CD4-positive, alpha-beta memory T cell (primary cell): ENCODE measurements around the gene RAB3A. TPM values are rescaled to one million over a fixed set of nuclear protein-coding genes. Genes with fewer than 3 reads are reported as not detected.

Experiments
- CTCF ChIA-PET: fragments of 350-600 bp; sonication (Branson Sonifier 250); formaldehyde crosslinking; loops from one replicate; lab custom pipeline; 2021; ENCODE audit warnings: inconsistent platforms; ENCODE audit not compliant: partially characterized antibody; lab: Charles Lee
- POLR2A ChIA-PET: fragments of 350-600 bp; sonication (Branson Sonifier 250); formaldehyde crosslinking; loops from one replicate; lab custom pipeline; 2021; ENCODE audit not compliant: partially characterized antibody; lab: Charles Lee
- DNase-seq, 5 donors: peaks; one replicate each; pipeline versions ENCODE4 v3.0.0 to v3.0.0-alpha.2; 2020 to 2022; ENCODE audit warnings: mixed read lengths in 1 of 5
- H3K27ac ChIP-seq: one replicate; pipeline ENCODE4 v1.7.0; 2013; ENCODE audit warnings: low read depth, low read length
- H3K27me3 ChIP-seq: 2 replicates; pipeline ENCODE4 v1.7.0; 2013; ENCODE audit warnings: mild to moderate bottlenecking, low read length, moderate library complexity; ENCODE audit not compliant: insufficient read depth
- H3K36me3 ChIP-seq: 2 replicates; pipeline ENCODE4 v1.7.0; 2013; ENCODE audit warnings: mild to moderate bottlenecking, low read length, moderate library complexity; ENCODE audit not compliant: insufficient read depth
- H3K4me1 ChIP-seq: 2 replicates; pipeline ENCODE4 v1.7.0; 2013; ENCODE audit warnings: mild to moderate bottlenecking, low read length, moderate library complexity; ENCODE audit not compliant: insufficient read depth
- H3K4me3 ChIP-seq, 2 donors: one replicate each; pipeline ENCODE4 v1.7.0; 2013; ENCODE audit warnings: low read length in 2 of 2, mild to moderate bottlenecking in 1 of 2
- H3K9me3 ChIP-seq, 2 donors: one replicate each; pipeline ENCODE4 v1.7.0; 2013; ENCODE audit warnings: low read length in 2 of 2, control low read depth in 1 of 2; ENCODE audit not compliant: control insufficient read depth in 1 of 2
- H3K27ac Mint-ChIP-seq, 7 donors: one replicate each; pipeline ENCODE4 v1.8.0; 2020 to 2021; ENCODE audit warnings: mixed read lengths in 7 of 7, mild to moderate bottlenecking in 6 of 7, inconsistent platforms in 3 of 7, moderate library complexity in 3 of 7
- H3K27me3 Mint-ChIP-seq, 2 donors: one replicate each; pipeline ENCODE4 v1.8.0; 2020 to 2021; ENCODE audit warnings: mixed read lengths in 2 of 2
- H3K36me3 Mint-ChIP-seq, 2 donors: one replicate each; pipeline ENCODE4 v1.8.0; 2020 to 2021; ENCODE audit warnings: mixed read lengths in 2 of 2, inconsistent platforms in 1 of 2, mild to moderate bottlenecking in 1 of 2
- H3K4me1 Mint-ChIP-seq, 4 donors: one replicate each; pipeline ENCODE4 v1.8.0; 2020 to 2021; ENCODE audit warnings: mixed read lengths in 4 of 4, mild to moderate bottlenecking in 1 of 4
- H3K4me3 Mint-ChIP-seq, 8 donors: one replicate each; pipeline ENCODE4 v1.8.0; 2020 to 2021; ENCODE audit warnings: mixed read lengths in 8 of 8, mild to moderate bottlenecking in 7 of 8, moderate library complexity in 6 of 8, inconsistent platforms in 3 of 8
- H3K9me3 Mint-ChIP-seq, 8 donors: one replicate each; pipeline ENCODE4 v1.8.0; 2020 to 2021; ENCODE audit warnings: mixed read lengths in 8 of 8, mild to moderate bottlenecking in 5 of 8, inconsistent platforms in 3 of 8, moderate library complexity in 1 of 8
- intact Hi-C: fragments of 100-400 bp; cut with micrococcal nuclease; formaldehyde crosslinking; loops from one replicate; pipeline ENCODE4 v1.15.1; 2023
- polyA plus RNA-seq, 2 donors: library from polyadenylated mRNA; unstranded; fragments of 300-500 nt; fragmentation: Illumina TruSeq; gene quantifications; one replicate each; pipeline ENCODE4 v1.2.3, GENCODE V29; 2021
- total RNA-seq, 2 experiments: library from RNA; stranded (reverse); gene quantifications; one replicate each; pipeline ENCODE4 v1.2.3, GENCODE V29; 2021

Gene RAB3A
- total and polyA plus RNA-seq, 4 experiments from 2014 or later: 0.59 to 4.8 (median 2.9) TPM

DNA sequence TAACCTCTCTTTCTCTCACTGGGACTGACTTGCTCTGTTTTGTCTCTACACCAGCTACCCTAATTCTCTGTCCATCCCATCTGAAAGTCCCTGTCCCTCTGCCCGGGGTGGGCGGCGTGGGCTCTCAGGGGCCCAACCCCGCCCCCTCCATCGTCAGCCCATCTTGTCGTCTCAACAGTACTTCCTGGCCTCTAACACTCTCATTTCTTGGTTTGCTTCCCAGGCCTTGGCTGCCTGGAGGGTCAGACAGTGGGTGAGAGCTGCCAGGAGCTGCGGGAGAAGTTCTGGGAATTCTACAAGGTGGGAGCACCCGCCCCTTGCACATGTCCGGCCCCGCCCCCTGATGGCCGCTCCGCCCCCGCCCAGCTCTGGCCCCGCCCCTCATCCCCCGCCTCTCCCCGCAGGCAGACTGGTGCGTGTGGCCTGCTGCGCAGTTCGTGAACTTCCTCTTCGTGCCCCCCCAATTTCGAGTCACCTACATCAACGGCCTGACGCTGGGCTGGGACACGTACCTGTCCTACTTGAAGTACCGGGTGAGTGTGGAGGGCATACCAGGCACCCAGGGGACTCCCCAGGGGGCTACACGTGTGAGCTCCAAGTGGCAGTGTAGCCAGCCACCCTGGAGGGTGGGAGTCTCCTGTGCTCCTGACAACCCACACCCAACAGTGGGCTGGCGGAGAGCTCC is 9.1 kb downstream of the RAB3A start:
- Mint-ChIP-seq H3K9me3 (peaks cover 0 to 7% (median 0%) of the 10 kb centered on the region in 8 donors), H3K4me3 (peak overlapping the region; percentile 87 to 96 (median 92)), H3K36me3 (peaks cover 9 to 19% of the 10 kb centered on the region in 2 donors), H3K27me3 (no peaks in the 10 kb centered on the region), H3K27ac (peak overlapping the region; percentile 53 to 96 (median 79)), H3K4me1 (peaks cover 11 to 34% (median 22%) of the 10 kb centered on the region in 4 donors)
- DNase-seq: peak in 1 of 5 donors; percentile 17
- Histone ChIP-seq H3K4me3 (peak overlapping the region in 1 of 2 donors; percentile 63), H3K4me1 (peaks cover 22% of the 10 kb centered on the region), H3K9me3 (no peaks in the 10 kb centered on the region), H3K27ac (no peak overlapping the region), H3K27me3 (no peaks in the 10 kb centered on the region), H3K36me3 (no peaks in the 10 kb centered on the region)
- POLR2A ChIA-PET: interaction anchor here (0.9 to 5.3 kb wide), 4 partner anchors 9 to 110 kb away, joined by 3 to 78 read pairs (median 40); partner anchors contain the start of genes JUND and RAB3A
- intact Hi-C loops: no loop called here
- CTCF ChIA-PET: interaction anchor here (0.8 to 7.0 kb wide), 3 partner anchors 58 to 134 kb away, joined by 3 to 79 read pairs (median 3); a partner anchor contains a TSS

GRCh38 chr19:18194181-18194530 is 9.7 kb downstream of the RAB3A start:
- Mint-ChIP-seq H3K9me3 (peaks cover 0 to 7% (median 0%) of the 10 kb centered on the region in 8 donors), H3K4me3 (peak overlapping the region; percentile 87 to 96 (median 92)), H3K4me1 (peaks cover 11 to 34% (median 22%) of the 10 kb centered on the region in 4 donors), H3K27me3 (no peaks in the 10 kb centered on the region), H3K36me3 (peaks cover 9 to 19% of the 10 kb centered on the region in 2 donors), H3K27ac (peak overlapping the region; percentile 53 to 96 (median 79))
- no peaks in the 10 kb centered on the region for H3K36me3 ChIP-seq
- peak overlapping the region; percentile 63 to 83 for H3K4me3 ChIP-seq
- DNase-seq: no peak
- H3K27ac ChIP-seq: no peak overlapping the region
- peaks cover 22% of the 10 kb centered on the region for H3K4me1 ChIP-seq
- H3K9me3 ChIP-seq: no peaks in the 10 kb centered on the region
- intact Hi-C loops: no loop called here
- no peaks in the 10 kb centered on the region for H3K27me3 ChIP-seq
- ChIA-PET POLR2A (interaction anchor here (0.9 to 5.3 kb wide), 5 partner anchors 10 to 149 kb away, joined by 3 to 78 read pairs (median 8); partner anchors contain the start of genes JUND and RAB3A), CTCF (interaction anchor here (1.2 to 7.0 kb wide), 2 partner anchors 58 to 85 kb away, joined by 3 to 79 read pairs; a partner anchor contains a TSS)

- intact Hi-C loops: loop anchor here (1.0 to 2.0 kb wide), 2 partner anchors 11 to 21 kb away; partner anchors contain the start of genes IFI30 and RAB3A
- DNase-seq: peak in 1 of 5 donors; percentile 41
- Histone ChIP-seq H3K4me3 (peak overlapping the region; percentile 63 to 83), H3K36me3 (no peaks in the 10 kb centered on the region), H3K27me3 (no peaks in the 10 kb centered on the region), H3K9me3 (no peaks in the 10 kb centered on the region), H3K27ac (peak overlapping the region; percentile 64), H3K4me1 (peaks cover 22% of the 10 kb centered on the region)
- POLR2A ChIA-PET: interaction anchor here (0.7 to 5.3 kb wide), 18 partner anchors 10 to 261 kb away, joined by 3 to 78 read pairs (median 7); partner anchors contain the start of genes CCDC124, IFI30, IL12RB1 and JUND
- peaks cover 8 to 17% of the 10 kb centered on the region in 2 donors for H3K36me3 Mint-ChIP-seq
- peak overlapping the region; percentile 89 to 98 (median 96) for H3K27ac Mint-ChIP-seq
- peaks cover 11 to 32% (median 22%) of the 10 kb centered on the region in 4 donors for H3K4me1 Mint-ChIP-seq
- peaks cover 0 to 7% (median 0%) of the 10 kb centered on the region in 8 donors for H3K9me3 Mint-ChIP-seq
- peak overlapping the region; percentile 87 to 96 (median 92) for H3K4me3 Mint-ChIP-seq
- CTCF ChIA-PET: interaction anchor here (1.7 to 7.0 kb wide), 6 partner anchors 12 to 220 kb away, joined by 6 to 79 read pairs (median 8); partner anchors contain the start of gene RAB3A
- H3K27me3 Mint-ChIP-seq: no peaks in the 10 kb centered on the region
Observed at GRCh38 chr19:18193388-18194180, 10.3 kb downstream of the RAB3A start.

DNA sequence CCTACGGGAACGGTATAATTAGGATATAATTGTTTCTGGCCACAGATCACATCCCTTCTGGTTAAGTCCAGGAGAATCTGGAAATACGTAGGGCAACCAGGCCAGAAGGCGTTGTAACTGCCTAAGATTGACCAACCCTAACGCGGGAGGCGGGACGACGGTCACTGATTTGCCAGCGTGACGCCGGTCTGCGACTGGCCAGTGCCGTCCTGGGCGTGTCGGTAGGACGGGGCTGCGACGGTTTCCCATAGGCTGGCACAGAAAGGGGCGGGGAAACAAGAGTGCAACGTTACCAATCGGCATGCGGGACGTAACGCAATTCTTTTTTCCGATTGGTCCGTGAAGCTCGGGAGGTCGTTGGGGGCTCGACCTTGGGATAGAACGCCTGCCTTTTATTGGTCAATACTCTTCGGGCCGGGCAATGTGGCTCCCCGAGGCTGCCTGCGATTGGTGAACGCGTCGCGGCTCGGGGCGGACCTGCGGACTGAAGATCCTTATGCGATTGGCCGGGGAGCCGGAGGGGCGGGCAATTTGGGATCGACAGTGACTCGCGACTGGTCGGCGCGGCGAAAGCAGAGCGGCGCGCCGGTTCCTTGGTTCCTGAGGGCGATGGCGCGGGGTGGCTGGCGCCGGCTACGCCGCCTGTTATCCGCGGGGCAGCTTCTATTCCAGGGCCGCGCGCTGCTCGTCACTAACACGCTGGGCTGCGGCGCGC is 11.0 kb downstream of the RAB3A start, which contains the start of gene MPV17L2:
Gene MPV17L2 (plus strand): TSS at position 546 of the 715 bp plus-strand sequence. CDS start 64 bp downstream, at position 610.
- POLR2A ChIA-PET: interaction anchor here (0.6 to 5.3 kb wide), 27 partner anchors 11 to 378 kb away, joined by 3 to 78 read pairs (median 6); partner anchors contain the start of genes CCDC124, IFI30, IL12RB1 and JUND

DNA sequence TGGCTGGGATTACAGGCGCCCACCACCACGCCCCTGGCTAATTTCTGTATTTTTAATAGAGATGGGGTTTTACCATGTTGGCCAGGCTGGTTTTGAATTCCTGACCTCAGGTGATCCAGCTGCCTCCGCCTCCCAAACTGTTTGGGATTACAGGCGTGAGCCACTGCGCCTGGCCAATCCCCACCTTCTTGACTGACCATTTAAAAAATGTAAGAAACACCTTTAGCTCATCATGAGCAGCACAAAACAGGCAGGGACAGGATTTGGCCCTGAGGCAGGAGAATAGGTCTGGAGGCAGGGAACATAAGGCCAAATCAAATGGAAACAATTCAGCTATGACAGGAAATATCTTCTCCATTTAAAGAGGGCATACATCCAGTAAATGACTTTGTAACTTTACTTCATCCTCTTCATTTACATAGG is 12.2 kb downstream of the RAB3A start:
- Mint-ChIP-seq H3K4me3 (peak overlapping the region; percentile 87 to 96 (median 92)), H3K36me3 (peaks cover 0 to 9% of the 10 kb centered on the region in 2 donors), H3K9me3 (peaks cover 0 to 7% (median 0%) of the 10 kb centered on the region in 8 donors), H3K27ac (peak overlapping the region; percentile 89 to 98 (median 96)), H3K27me3 (no peaks in the 10 kb centered on the region), H3K4me1 (peaks cover 11 to 26% (median 20%) of the 10 kb centered on the region in 4 donors)
- peak overlapping the region; percentile 73 for H3K27ac ChIP-seq
- intact Hi-C loops: loop anchor here (1.0 to 2.0 kb wide), 5 partner anchors 19 to 137 kb away; partner anchors contain the start of genes IFI30 and LSM4
- no peaks in the 10 kb centered on the region for H3K27me3 ChIP-seq
- no peaks in the 10 kb centered on the region for H3K9me3 ChIP-seq
- peaks cover 22% of the 10 kb centered on the region for H3K4me1 ChIP-seq
- no peak for DNase-seq
- ChIA-PET POLR2A (interaction anchor here (0.7 to 5.3 kb wide), 20 partner anchors 12 to 379 kb away, joined by 3 to 78 read pairs (median 6); partner anchors contain the start of genes IFI30, IL12RB1, JUND and LSM4), CTCF (interaction anchor here (0.7 to 7.0 kb wide), 25 partner anchors 8 to 254 kb away, joined by 3 to 79 read pairs (median 4); partner anchors contain the start of gene RAB3A)
- no peaks in the 10 kb centered on the region for H3K36me3 ChIP-seq
- H3K4me3 ChIP-seq: no peak overlapping the region

More for the DNA sequence above, 11.0 kb downstream of the RAB3A start, which contains the start of gene MPV17L2:
- CTCF ChIA-PET: interaction anchor here (0.7 to 7.0 kb wide), 18 partner anchors 9 to 255 kb away, joined by 3 to 79 read pairs (median 5); partner anchors contain the start of gene RAB3A
- H3K4me1 Mint-ChIP-seq: peaks cover 11 to 26% (median 20%) of the 10 kb centered on the region in 4 donors
- Histone ChIP-seq H3K27me3 (no peaks in the 10 kb centered on the region), H3K27ac (peak within 1 kb of the TSS; percentile 73), H3K4me1 (peaks cover 22% of the 10 kb centered on the region), H3K9me3 (no peaks in the 10 kb centered on the region), H3K36me3 (no peaks in the 10 kb centered on the region), H3K4me3 (peak within 1 kb of the TSS; percentile 63 to 83)
- H3K27ac Mint-ChIP-seq: peak within 1 kb of the TSS; percentile 89 to 98 (median 96)
- H3K36me3 Mint-ChIP-seq: peaks cover under 1 to 9% of the 10 kb centered on the region in 2 donors
- intact Hi-C loops: loop anchor here (1.0 to 2.0 kb wide), 6 partner anchors 11 to 135 kb away; partner anchors contain the start of genes IFI30, LSM4 and RAB3A
- H3K9me3 Mint-ChIP-seq: peaks cover 0 to 7% (median 0%) of the 10 kb centered on the region in 8 donors
- peak; percentile 98 to 100 (median 99) for DNase-seq
- no peaks in the 10 kb centered on the region for H3K27me3 Mint-ChIP-seq
- peak within 1 kb of the TSS; percentile 87 to 96 (median 92) for H3K4me3 Mint-ChIP-seq
